ENCODE data around the gene AK1. TPM values are rescaled to one million over a fixed set of nuclear protein-coding genes. Genes with fewer than 3 reads are reported as not detected.

Gene AK1
- total and polyA plus RNA-seq, 2 of the 8 experiments (the other 6 are each of a cell fraction or from before 2014, with no cell fraction given) = 37.9 to 39.2 TPM

DNA sequence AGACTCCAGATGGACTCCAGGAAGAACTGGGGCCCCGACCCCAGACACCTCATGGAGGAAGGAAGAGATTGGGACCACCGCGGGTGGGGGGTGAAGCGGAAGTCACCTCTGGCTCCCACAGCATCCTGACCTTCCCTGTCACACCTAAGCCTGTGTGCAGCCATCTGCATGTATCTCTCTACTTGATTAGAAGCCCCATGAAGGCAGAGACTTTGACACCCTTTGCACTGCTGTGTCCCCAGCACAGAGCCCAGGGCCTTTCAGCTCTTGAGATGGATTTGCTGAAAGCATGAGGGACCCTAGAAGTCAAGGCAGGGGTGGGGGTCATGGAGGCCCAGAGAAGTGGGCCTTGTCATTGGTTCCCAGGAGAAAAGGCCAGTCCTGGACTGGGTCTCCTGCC, 20.2 kb downstream of the AK1 start (continued):
- TF ChIP-seq, protein P1, sequence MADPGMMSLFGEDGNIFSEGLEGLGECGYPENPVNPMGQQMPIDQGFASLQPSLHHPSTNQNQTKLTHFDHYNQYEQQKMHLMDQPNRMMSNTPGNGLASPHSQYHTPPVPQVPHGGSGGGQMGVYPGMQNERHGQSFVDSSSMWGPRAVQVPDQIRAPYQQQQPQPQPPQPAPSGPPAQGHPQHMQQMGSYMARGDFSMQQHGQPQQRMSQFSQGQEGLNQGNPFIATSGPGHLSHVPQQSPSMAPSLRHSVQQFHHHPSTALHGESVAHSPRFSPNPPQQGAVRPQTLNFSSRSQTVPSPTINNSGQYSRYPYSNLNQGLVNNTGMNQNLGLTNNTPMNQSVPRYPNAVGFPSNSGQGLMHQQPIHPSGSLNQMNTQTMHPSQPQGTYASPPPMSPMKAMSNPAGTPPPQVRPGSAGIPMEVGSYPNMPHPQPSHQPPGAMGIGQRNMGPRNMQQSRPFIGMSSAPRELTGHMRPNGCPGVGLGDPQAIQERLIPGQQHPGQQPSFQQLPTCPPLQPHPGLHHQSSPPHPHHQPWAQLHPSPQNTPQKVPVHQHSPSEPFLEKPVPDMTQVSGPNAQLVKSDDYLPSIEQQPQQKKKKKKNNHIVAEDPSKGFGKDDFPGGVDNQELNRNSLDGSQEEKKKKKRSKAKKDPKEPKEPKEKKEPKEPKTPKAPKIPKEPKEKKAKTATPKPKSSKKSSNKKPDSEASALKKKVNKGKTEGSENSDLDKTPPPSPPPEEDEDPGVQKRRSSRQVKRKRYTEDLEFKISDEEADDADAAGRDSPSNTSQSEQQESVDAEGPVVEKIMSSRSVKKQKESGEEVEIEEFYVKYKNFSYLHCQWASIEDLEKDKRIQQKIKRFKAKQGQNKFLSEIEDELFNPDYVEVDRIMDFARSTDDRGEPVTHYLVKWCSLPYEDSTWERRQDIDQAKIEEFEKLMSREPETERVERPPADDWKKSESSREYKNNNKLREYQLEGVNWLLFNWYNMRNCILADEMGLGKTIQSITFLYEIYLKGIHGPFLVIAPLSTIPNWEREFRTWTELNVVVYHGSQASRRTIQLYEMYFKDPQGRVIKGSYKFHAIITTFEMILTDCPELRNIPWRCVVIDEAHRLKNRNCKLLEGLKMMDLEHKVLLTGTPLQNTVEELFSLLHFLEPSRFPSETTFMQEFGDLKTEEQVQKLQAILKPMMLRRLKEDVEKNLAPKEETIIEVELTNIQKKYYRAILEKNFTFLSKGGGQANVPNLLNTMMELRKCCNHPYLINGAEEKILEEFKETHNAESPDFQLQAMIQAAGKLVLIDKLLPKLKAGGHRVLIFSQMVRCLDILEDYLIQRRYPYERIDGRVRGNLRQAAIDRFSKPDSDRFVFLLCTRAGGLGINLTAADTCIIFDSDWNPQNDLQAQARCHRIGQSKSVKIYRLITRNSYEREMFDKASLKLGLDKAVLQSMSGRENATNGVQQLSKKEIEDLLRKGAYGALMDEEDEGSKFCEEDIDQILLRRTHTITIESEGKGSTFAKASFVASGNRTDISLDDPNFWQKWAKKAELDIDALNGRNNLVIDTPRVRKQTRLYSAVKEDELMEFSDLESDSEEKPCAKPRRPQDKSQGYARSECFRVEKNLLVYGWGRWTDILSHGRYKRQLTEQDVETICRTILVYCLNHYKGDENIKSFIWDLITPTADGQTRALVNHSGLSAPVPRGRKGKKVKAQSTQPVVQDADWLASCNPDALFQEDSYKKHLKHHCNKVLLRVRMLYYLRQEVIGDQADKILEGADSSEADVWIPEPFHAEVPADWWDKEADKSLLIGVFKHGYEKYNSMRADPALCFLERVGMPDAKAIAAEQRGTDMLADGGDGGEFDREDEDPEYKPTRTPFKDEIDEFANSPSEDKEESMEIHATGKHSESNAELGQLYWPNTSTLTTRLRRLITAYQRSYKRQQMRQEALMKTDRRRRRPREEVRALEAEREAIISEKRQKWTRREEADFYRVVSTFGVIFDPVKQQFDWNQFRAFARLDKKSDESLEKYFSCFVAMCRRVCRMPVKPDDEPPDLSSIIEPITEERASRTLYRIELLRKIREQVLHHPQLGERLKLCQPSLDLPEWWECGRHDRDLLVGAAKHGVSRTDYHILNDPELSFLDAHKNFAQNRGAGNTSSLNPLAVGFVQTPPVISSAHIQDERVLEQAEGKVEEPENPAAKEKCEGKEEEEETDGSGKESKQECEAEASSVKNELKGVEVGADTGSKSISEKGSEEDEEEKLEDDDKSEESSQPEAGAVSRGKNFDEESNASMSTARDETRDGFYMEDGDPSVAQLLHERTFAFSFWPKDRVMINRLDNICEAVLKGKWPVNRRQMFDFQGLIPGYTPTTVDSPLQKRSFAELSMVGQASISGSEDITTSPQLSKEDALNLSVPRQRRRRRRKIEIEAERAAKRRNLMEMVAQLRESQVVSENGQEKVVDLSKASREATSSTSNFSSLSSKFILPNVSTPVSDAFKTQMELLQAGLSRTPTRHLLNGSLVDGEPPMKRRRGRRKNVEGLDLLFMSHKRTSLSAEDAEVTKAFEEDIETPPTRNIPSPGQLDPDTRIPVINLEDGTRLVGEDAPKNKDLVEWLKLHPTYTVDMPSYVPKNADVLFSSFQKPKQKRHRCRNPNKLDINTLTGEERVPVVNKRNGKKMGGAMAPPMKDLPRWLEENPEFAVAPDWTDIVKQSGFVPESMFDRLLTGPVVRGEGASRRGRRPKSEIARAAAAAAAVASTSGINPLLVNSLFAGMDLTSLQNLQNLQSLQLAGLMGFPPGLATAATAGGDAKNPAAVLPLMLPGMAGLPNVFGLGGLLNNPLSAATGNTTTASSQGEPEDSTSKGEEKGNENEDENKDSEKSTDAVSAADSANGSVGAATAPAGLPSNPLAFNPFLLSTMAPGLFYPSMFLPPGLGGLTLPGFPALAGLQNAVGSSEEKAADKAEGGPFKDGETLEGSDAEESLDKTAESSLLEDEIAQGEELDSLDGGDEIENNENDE (IDR thresholded peaks at IDR 0.05; ENCODE audit: insufficient replicate concordance, low read length) = no peak
- no peak for TF ChIP-seq SAP30 (IDR thresholded peaks at IDR 0.05; ENCODE audit: insufficient read depth, insufficient replicate concordance, low read length)
- TF ChIP-seq RFX5 (IDR thresholded peaks at IDR 0.05; ENCODE audit: borderline replicate concordance, low read depth, low read length) = no peak
- TF ChIP-seq SIN3A (conservative IDR thresholded peaks at IDR 0.05 in 1 of 2, IDR thresholded peaks at IDR 0.05 in 1 of 2; ENCODE audit: low read depth in 1 of 2, low read length in 2 of 2) = no peak
- TF ChIP-seq, protein P2, sequence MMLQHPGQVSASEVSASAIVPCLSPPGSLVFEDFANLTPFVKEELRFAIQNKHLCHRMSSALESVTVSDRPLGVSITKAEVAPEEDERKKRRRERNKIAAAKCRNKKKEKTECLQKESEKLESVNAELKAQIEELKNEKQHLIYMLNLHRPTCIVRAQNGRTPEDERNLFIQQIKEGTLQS (IDR thresholded peaks at IDR 0.05; ENCODE audit: insufficient read depth, low read depth, low read length) = no peak
- TF ChIP-seq BRCA1 (IDR thresholded peaks at IDR 0.05; ENCODE audit: low read depth, low read length) = no peak
- TF ChIP-seq TEAD4 (IDR thresholded peaks at IDR 0.05; ENCODE audit: low read depth, low read length) = no peak
- TF ChIP-seq CEBPB (IDR thresholded peaks at IDR 0.05; ENCODE audit: low read depth, low read length) = no peak
- no peak for TF ChIP-seq GTF2F1 (IDR thresholded peaks at IDR 0.05; ENCODE audit: borderline replicate concordance, low read depth, low read length)
- no peak for TF ChIP-seq EZH2 (IDR thresholded peaks at IDR 0.05; ENCODE audit: low read depth, low read length, severe bottlenecking)
- TF ChIP-seq TCF12 (IDR thresholded peaks at IDR 0.05; ENCODE audit: low read depth, low read length) = no peak

All from H1 (cell line).